ENCODE results near the gene HAPLN2. TPM values are rescaled to one million over a fixed set of nuclear protein-coding genes. Genes with fewer than 3 reads are reported as not detected.
"Not testable (repeated sequence)": the region's sequence is repeated elsewhere in the genome, so short reads cannot be mapped to it uniquely, and the experiment has no call there.

The HAPLN2 gene
- total RNA-seq: 0.41 TPM

GRCh38 chr1:156618853-156619581 is at the start of gene HAPLN2:
TSS of gene HAPLN2 (plus strand) at chr1:156619415. CDS start at chr1:156623491, 4,076 bp downstream.
- peak in 1 of 2 donors; percentile 47 for DNase-seq (ENCODE audit: low spot score in 2 of 2)

GRCh38 chr1:156571261-156571852 is 47.9 kb upstream of the HAPLN2 start:
- no peak for DNase-seq (ENCODE audit: low spot score in 2 of 2)
- no peak for FAIRE-seq

More at GRCh38 chr1:156618853-156619581, at the start of gene HAPLN2:
- FAIRE-seq: no peak

GRCh38 chr1:156571919-156572662 is 47.1 kb upstream of the HAPLN2 start, which contains the start of gene IQGAP3:
TSS of gene IQGAP3 (minus strand) at chr1:156572565. CDS start at chr1:156572529, 36 bp downstream.
- peak; percentile 64 to 93 for DNase-seq (ENCODE audit: low spot score in 2 of 2)
- FAIRE-seq: no peak

GRCh38 chr1:156572663-156573018 is 46.6 kb upstream of the HAPLN2 start:
- FAIRE-seq: no peak
- no peak for DNase-seq (ENCODE audit: low spot score in 2 of 2)

- FAIRE-seq (no peak), DNase-seq (ENCODE audit: low spot score in 2 of 2) (no peak)
Observed at GRCh38 chr1:156574039-156574633, 45.1 kb upstream of the HAPLN2 start.

- no peak for DNase-seq (ENCODE audit: low spot score in 2 of 2)
- no peak for FAIRE-seq
Observed at GRCh38 chr1:156577550-156577949, 41.7 kb upstream of the HAPLN2 start.

GRCh38 chr1:156578055-156578454 is 41.2 kb upstream of the HAPLN2 start:
- FAIRE-seq (no peak), DNase-seq (ENCODE audit: low spot score in 2 of 2) (no peak)

- no peak for DNase-seq (ENCODE audit: low spot score in 2 of 2)
- FAIRE-seq: no peak
Observed at GRCh38 chr1:156579472-156579871, 39.7 kb upstream of the HAPLN2 start, which contains the start of gene TTC24. TSS of gene TTC24 (plus strand) at chr1:156579723. CDS start at chr1:156581365, 1,642 bp downstream.

- FAIRE-seq (no peak), DNase-seq (ENCODE audit: low spot score in 2 of 2) (no peak)
Observed at GRCh38 chr1:156581661-156582387, 37.4 kb upstream of the HAPLN2 start.

- FAIRE-seq (no peak), DNase-seq (ENCODE audit: low spot score in 2 of 2) (no peak)
Observed at GRCh38 chr1:156582388-156583017, 36.7 kb upstream of the HAPLN2 start.

GRCh38 chr1:156583821-156584622 is 35.2 kb upstream of the HAPLN2 start:
- DNase-seq (ENCODE audit: low spot score in 2 of 2) (peak; percentile 64 to 82), FAIRE-seq (no peak)

GRCh38 chr1:156584813-156585212 is 34.4 kb upstream of the HAPLN2 start:
- FAIRE-seq (no peak), DNase-seq (ENCODE audit: low spot score in 2 of 2) (no peak)

GRCh38 chr1:156586323-156586722 is 32.9 kb upstream of the HAPLN2 start:
- DNase-seq (ENCODE audit: low spot score in 2 of 2) (no peak), FAIRE-seq (no peak)

GRCh38 chr1:156586892-156587477 is 32.2 kb upstream of the HAPLN2 start:
- DNase-seq (ENCODE audit: low spot score in 2 of 2): no peak
- FAIRE-seq: no peak

GRCh38 chr1:156587927-156588326 is 31.3 kb upstream of the HAPLN2 start:
- DNase-seq (ENCODE audit: low spot score in 2 of 2); FAIRE-seq: not testable (repeated sequence)

- no peak for FAIRE-seq
- DNase-seq (ENCODE audit: low spot score in 2 of 2): no peak
Observed at GRCh38 chr1:156589546-156589945, 29.7 kb upstream of the HAPLN2 start.

- DNase-seq (ENCODE audit: low spot score in 2 of 2): no peak
- no peak for FAIRE-seq
Observed at GRCh38 chr1:156590326-156591180, 28.7 kb upstream of the HAPLN2 start.

- no peak for FAIRE-seq
- no peak for DNase-seq (ENCODE audit: low spot score in 2 of 2)
Observed at GRCh38 chr1:156591181-156591431, 28.1 kb upstream of the HAPLN2 start.
